CD14-positive monocyte (primary cell): Measurements from ENCODE around the gene CCDC12. TPM values are rescaled to one million over a fixed set of nuclear protein-coding genes. Genes with fewer than 3 reads are reported as not detected.

Experiments
- DNase-seq, 3 donors: peaks; one replicate each; pipeline ENCODE4 v3.0.0-alpha.2; 2011 to 2022
- H2AFZ ChIP-seq: 2 replicates; pipeline ENCODE4 v1.6.0; 2012; ENCODE audit warnings: mild to moderate bottlenecking, low read depth, low read length, inconsistent platforms; ENCODE audit not compliant: insufficient read depth, poor library complexity, severe bottlenecking
- H3K27ac ChIP-seq, 2 donors: 1 replicate in 1 of 2; 2 replicates in 1 of 2; pipeline ENCODE4 v1.5.1; 2012 to 2013; ENCODE audit warnings: low read length in 2 of 2, control low read depth in 1 of 2, inconsistent platforms in 1 of 2, low read depth in 1 of 2, mild to moderate bottlenecking in 1 of 2
- H3K27me3 ChIP-seq, 2 donors: one replicate each; pipeline versions ENCODE4 v1.6.0 to v1.6.1; 2011 to 2013; ENCODE audit warnings: low read length in 2 of 2; ENCODE audit not compliant: control insufficient read depth in 2 of 2, insufficient read depth in 2 of 2
- H3K36me3 ChIP-seq, 2 donors: replicated peaks in 1 of 2; 1 replicate in 1 of 2; 2 replicates in 1 of 2; pipeline versions ENCODE4 v1.5.1 to v1.6.1; 2012 to 2013; ENCODE audit warnings: low read length in 2 of 2, control low read depth in 1 of 2, inconsistent platforms in 1 of 2, mild to moderate bottlenecking in 1 of 2; ENCODE audit not compliant: insufficient read depth in 2 of 2, control insufficient read depth in 1 of 2
- H3K4me1 ChIP-seq, 2 donors: 1 replicate in 1 of 2; 2 replicates in 1 of 2; pipeline versions ENCODE4 v1.5.1 to v1.6.1; 2012 to 2013; ENCODE audit warnings: low read length in 2 of 2, control low read depth in 1 of 2, inconsistent platforms in 1 of 2, mild to moderate bottlenecking in 1 of 2, moderate library complexity in 1 of 2; ENCODE audit not compliant: insufficient read depth in 2 of 2, control insufficient read depth in 1 of 2
- H3K4me2 ChIP-seq: replicated peaks from 2 replicates; pipeline ENCODE3; 2012; ENCODE audit warnings: low read length, moderate library complexity, mild to moderate bottlenecking; ENCODE audit not compliant: poor library complexity, severe bottlenecking; ENCODE audit errors: extremely low read depth
- H3K4me3 ChIP-seq, 3 experiments: fragments of 200-600 bp in 1 of 3; sonication (generic) in 1 of 3; replicated peaks in 1 of 3; 1 replicate in 2 of 3; 2 replicates in 1 of 3; pipeline ENCODE4 v1.5.1; 2011 to 2013; ENCODE audit warnings: low read length in 3 of 3, mild to moderate bottlenecking in 3 of 3, control low read depth in 2 of 3, low read depth in 2 of 3, inconsistent platforms in 1 of 3, moderate library complexity in 1 of 3
- H3K79me2 ChIP-seq: 2 replicates; pipeline ENCODE4 v1.6.0; 2012; ENCODE audit warnings: mild to moderate bottlenecking, control low read depth, inconsistent platforms, low read length, moderate library complexity; ENCODE audit not compliant: insufficient read depth
- H3K9ac ChIP-seq: 2 replicates; pipeline ENCODE4 v1.6.0; 2017; ENCODE audit warnings: low read length, mild to moderate bottlenecking; ENCODE audit not compliant: insufficient read depth, poor library complexity, severe bottlenecking
- H3K9me3 ChIP-seq, 2 donors: replicated peaks in 1 of 2; 1 replicate in 1 of 2; 2 replicates in 1 of 2; pipeline versions ENCODE4 v1.5.1 to v1.6.1; 2012 to 2013; ENCODE audit warnings: low read length in 2 of 2, control low read depth in 1 of 2; ENCODE audit not compliant: control insufficient read depth in 1 of 2, insufficient read depth in 1 of 2
- H4K20me1 ChIP-seq: 2 replicates; pipeline ENCODE4 v1.6.0; 2012; ENCODE audit warnings: mild to moderate bottlenecking, low read length, control low read depth, moderate library complexity; ENCODE audit not compliant: insufficient read depth
- H3K27ac Mint-ChIP-seq, 7 donors: one replicate each; pipeline ENCODE4 v1.8.0; 2020; ENCODE audit warnings: mild to moderate bottlenecking in 7 of 7, mixed read lengths in 7 of 7, moderate library complexity in 6 of 7, inconsistent platforms in 2 of 7
- H3K27me3 Mint-ChIP-seq, 3 donors: one replicate each; pipeline ENCODE4 v1.8.0; 2021 to 2022; ENCODE audit warnings: low read depth in 3 of 3, mild to moderate bottlenecking in 3 of 3, mixed read lengths in 3 of 3, moderate library complexity in 3 of 3, inconsistent platforms in 1 of 3
- H3K36me3 Mint-ChIP-seq, 2 donors: one replicate each; pipeline ENCODE4 v1.8.0; 2020; ENCODE audit warnings: mixed read lengths in 2 of 2, inconsistent platforms in 1 of 2, mild to moderate bottlenecking in 1 of 2
- H3K4me1 Mint-ChIP-seq: one replicate; pipeline ENCODE4 v1.8.0; 2020; ENCODE audit warnings: mild to moderate bottlenecking, mixed read lengths
- H3K4me3 Mint-ChIP-seq, 2 donors: one replicate each; pipeline ENCODE4 v1.8.0; 2020; ENCODE audit warnings: mild to moderate bottlenecking in 2 of 2, mixed read lengths in 2 of 2, moderate library complexity in 1 of 2
- H3K9me3 Mint-ChIP-seq, 7 donors: one replicate each; pipeline ENCODE4 v1.8.0; 2020 to 2022; ENCODE audit warnings: mixed read lengths in 7 of 7, mild to moderate bottlenecking in 6 of 7, moderate library complexity in 6 of 7, inconsistent platforms in 2 of 7
- CTCF ChIP-seq: fragments of 200-600 bp; IDR thresholded peaks from one replicate; pipeline ENCODE4 v1.8.0; 2022; ENCODE audit warnings: antibody characterized with exemption, mild to moderate bottlenecking
- WGBS: methylation state at CpG from one replicate; pipeline ENCODE4 v1.1.5; 2013; ENCODE audit warnings: missing lambda C conversion rate; ENCODE audit not compliant: insufficient coverage; 5-methylcytosine and 5-hydroxymethylcytosine counted together
- intact Hi-C, 2 donors: fragments of 100-400 bp; cut with micrococcal nuclease; formaldehyde crosslinking; loops; one replicate each; pipeline versions ENCODE4 v1.15.0 to v1.15.1; 2023
- polyA plus RNA-seq, 3 donors: library from polyadenylated mRNA; depleted of rRNA in 1 of 3; unstranded in 2 of 3; stranded (reverse) in 1 of 3; fragments of 300-500 nt in 2 of 3; fragments of >200 nt in 1 of 3; fragmentation: Illumina TruSeq in 2 of 3; gene quantifications; 1 replicate in 2 of 3; 2 replicates in 1 of 3; pipeline ENCODE4 v1.2.3, GENCODE V29; 2012 to 2021

Gene CCDC12
- polyA plus RNA-seq, 3 donors, result 50.1 to 70.7 (median 55.8) TPM

GRCh38 chr3:46944191-46944590, 32.4 kb downstream of the CCDC12 start:
- no peaks in the 10 kb centered on the region for H3K9me3 Mint-ChIP-seq
- no peak overlapping the region for H2AFZ ChIP-seq

More at GRCh38 chr3:46944191-46944590, 32.4 kb downstream of the CCDC12 start:
- WGBS, result 98% methylated on average over 8 of the region's 8 CpGs
- Histone ChIP-seq H3K9me3 (no peaks in the 10 kb centered on the region), H3K4me1 (peaks cover 46 to 48% of the 10 kb centered on the region in 2 donors), H3K9ac (no peak overlapping the region), H3K4me2 (no peak overlapping the region), H3K79me2 (peaks cover 97% of the 10 kb centered on the region), H3K36me3 (peaks cover 24 to 69% of the 10 kb centered on the region in 2 donors), H3K4me3 (no peak overlapping the region), H3K27me3 (no peaks in the 10 kb centered on the region), H3K27ac (no peak overlapping the region), H4K20me1 (peaks cover 97% of the 10 kb centered on the region)
- TF ChIP-seq CTCF, result no peak
- intact Hi-C loops, result no loop called here
- no peak for DNase-seq
- peak overlapping the region in 2 of 7 donors; percentile 52 to 98 for H3K27ac Mint-ChIP-seq
- no peak overlapping the region for H3K4me3 Mint-ChIP-seq
- H3K36me3 Mint-ChIP-seq, result peaks cover 64 to 76% of the 10 kb centered on the region in 2 donors
- H3K27me3 Mint-ChIP-seq, result no peaks in the 10 kb centered on the region
- peaks cover 75% of the 10 kb centered on the region for H3K4me1 Mint-ChIP-seq
